H9 (cell line): ENCODE data around the gene TMEM209. TPM values are rescaled to one million over a fixed set of nuclear protein-coding genes. Genes with fewer than 3 reads are reported as not detected.
A peak's percentile ranks its signal among the peaks of the same experiment; 100 is the strongest.
"Not testable (repeated sequence)": the region's sequence is repeated elsewhere in the genome, so short reads cannot be mapped to it uniquely, and the experiment has no call there.

Experiments used
- DNase-seq: peaks from one replicate; pipeline ENCODE4 v3.0.0-alpha.2; 2017
- H2AFZ ChIP-seq: one replicate; pipeline ENCODE4 v1.6.1; 2013; ENCODE audit warnings: mild to moderate bottlenecking, low read length, control low read depth, moderate library complexity
- H2AK5ac ChIP-seq: 2 replicates; pipeline ENCODE4 v1.6.1; 2013; ENCODE audit warnings: low read length, control low read depth, mixed read lengths; ENCODE audit not compliant: insufficient read length
- H2BK120ac ChIP-seq: one replicate; pipeline ENCODE4 v1.6.1; 2013; ENCODE audit warnings: low read depth, mild to moderate bottlenecking, low read length, control low read depth, inconsistent platforms; ENCODE audit not compliant: poor library complexity, severe bottlenecking
- H2BK12ac ChIP-seq: 2 replicates; pipeline ENCODE4 v1.6.1; 2013; ENCODE audit warnings: low read length, control low read depth, mixed read lengths, low read depth; ENCODE audit not compliant: insufficient read length
- H2BK15ac ChIP-seq: 2 replicates; pipeline ENCODE4 v1.6.1; 2013; ENCODE audit warnings: low read depth, low read length, control low read depth
- H2BK20ac ChIP-seq: one replicate; pipeline ENCODE4 v1.6.1; 2013; ENCODE audit warnings: low read depth, mild to moderate bottlenecking, low read length, control low read depth, inconsistent platforms; ENCODE audit not compliant: poor library complexity, severe bottlenecking
- H2BK5ac ChIP-seq: 2 replicates; pipeline ENCODE4 v1.6.1; 2013; ENCODE audit warnings: low read length, control low read depth, mixed read lengths; ENCODE audit not compliant: insufficient read length
- H3K14ac ChIP-seq: 2 replicates; pipeline ENCODE4 v1.6.1; 2013; ENCODE audit warnings: low read length, control low read depth; ENCODE audit not compliant: insufficient read depth
- H3K18ac ChIP-seq: 2 replicates; pipeline ENCODE4 v1.6.1; 2013; ENCODE audit warnings: low read depth, mild to moderate bottlenecking, mixed read lengths, low read length, control low read depth; ENCODE audit not compliant: insufficient read length
- H3K23ac ChIP-seq: 2 replicates; pipeline ENCODE4 v1.6.1; 2013; ENCODE audit warnings: low read length, control low read depth, mixed read lengths, low read depth; ENCODE audit not compliant: insufficient read length
- H3K23me2 ChIP-seq: 2 replicates; pipeline ENCODE4 v1.6.1; 2013; ENCODE audit warnings: low read depth, mild to moderate bottlenecking, mixed read lengths, low read length, control low read depth; ENCODE audit not compliant: insufficient read length, poor library complexity, severe bottlenecking
- H3K27ac ChIP-seq: 2 replicates; pipeline ENCODE4 v1.5.1; 2013; ENCODE audit warnings: low read length, control low read depth, mixed read lengths, low read depth; ENCODE audit not compliant: insufficient read length
- H3K27me3 ChIP-seq: 2 replicates; pipeline ENCODE4 v1.6.1; 2013; ENCODE audit warnings: low read length, control low read depth, inconsistent platforms; ENCODE audit not compliant: insufficient read depth
- H3K4ac ChIP-seq: 2 replicates; pipeline ENCODE4 v1.6.1; 2013; ENCODE audit warnings: low read depth, mild to moderate bottlenecking, control low read depth, inconsistent platforms, low read length, moderate library complexity
- H3K4me1 ChIP-seq: 2 replicates; pipeline ENCODE4 v1.6.1; 2013; ENCODE audit warnings: low read length, control low read depth, inconsistent platforms; ENCODE audit not compliant: insufficient read depth
- H3K4me2 ChIP-seq: 2 replicates; pipeline ENCODE4 v1.6.1; 2013; ENCODE audit warnings: low read length, control low read depth, mixed read lengths; ENCODE audit not compliant: insufficient read length, insufficient read depth
- H3K56ac ChIP-seq: 2 replicates; pipeline ENCODE4 v1.6.1; 2013; ENCODE audit warnings: low read depth, mild to moderate bottlenecking, mixed read lengths, low read length, control low read depth; ENCODE audit not compliant: insufficient read length
- H3K79me1 ChIP-seq: 2 replicates; pipeline ENCODE4 v1.6.1; 2013; ENCODE audit warnings: low read depth, mild to moderate bottlenecking, moderate library complexity, low read length, control low read depth, inconsistent platforms; ENCODE audit not compliant: insufficient read depth, poor library complexity, severe bottlenecking
- H3K79me2 ChIP-seq: 2 replicates; pipeline ENCODE4 v1.6.1; 2013; ENCODE audit warnings: low read length, control low read depth, inconsistent platforms; ENCODE audit not compliant: insufficient read depth
- H3K9ac ChIP-seq: 2 replicates; pipeline ENCODE4 v1.6.1; 2013; ENCODE audit warnings: low read length, control low read depth, mixed read lengths; ENCODE audit not compliant: insufficient read length; ENCODE audit errors: extremely low read depth
- H3K9me3 ChIP-seq: one replicate; pipeline ENCODE4 v1.6.1; 2013; ENCODE audit warnings: low read depth, low read length, inconsistent platforms; ENCODE audit not compliant: control insufficient read depth
- H3T11ph ChIP-seq: one replicate; pipeline ENCODE4 v1.6.1; 2013; ENCODE audit warnings: mild to moderate bottlenecking, low read length, control low read depth, inconsistent platforms
- H4K20me1 ChIP-seq: one replicate; pipeline ENCODE4 v1.6.1; 2013; ENCODE audit not compliant: control insufficient read depth, insufficient read length, insufficient read depth
- H4K5ac ChIP-seq: 2 replicates; pipeline ENCODE4 v1.6.1; 2013; ENCODE audit warnings: low read depth, mild to moderate bottlenecking, mixed read lengths, low read length, control low read depth; ENCODE audit not compliant: insufficient read length
- H4K8ac ChIP-seq: replicated peaks from 2 replicates; pipeline ENCODE4 v1.6.1; 2013; ENCODE audit warnings: low read length, control low read depth, mixed read lengths, low read depth; ENCODE audit not compliant: insufficient read length
- H4K91ac ChIP-seq: 2 replicates; pipeline ENCODE4 v1.6.1; 2013; ENCODE audit warnings: low read depth, mild to moderate bottlenecking, moderate library complexity, mixed read lengths, low read length, control low read depth; ENCODE audit not compliant: insufficient read length
- H3K27ac Mint-ChIP-seq, 3 experiments: 2 replicates in 2 of 3; 3 replicates in 1 of 3; pipeline ENCODE4 v1.8.0; 2020 to 2021; ENCODE audit warnings: mixed read lengths in 3 of 3, mild to moderate bottlenecking in 1 of 3, moderate library complexity in 1 of 3
- H3K27me3 Mint-ChIP-seq: 2 replicates; pipeline ENCODE4 v1.8.0; 2021; ENCODE audit warnings: low read depth, mild to moderate bottlenecking, moderate library complexity, mixed read lengths
- H3K36me3 Mint-ChIP-seq, 3 experiments: 2 replicates in 2 of 3; 3 replicates in 1 of 3; pipeline ENCODE4 v1.8.0; 2020 to 2021; ENCODE audit warnings: low read depth in 3 of 3, mixed read lengths in 3 of 3; ENCODE audit not compliant: insufficient read depth in 1 of 3
- H3K4me1 Mint-ChIP-seq, 2 experiments: 2 replicates each; pipeline ENCODE4 v1.8.0; 2020; ENCODE audit warnings: mixed read lengths in 2 of 2
- H3K4me3 Mint-ChIP-seq, 2 experiments: 2 replicates in 1 of 2; 3 replicates in 1 of 2; pipeline ENCODE4 v1.8.0; 2020 to 2021; ENCODE audit warnings: mild to moderate bottlenecking in 2 of 2, mixed read lengths in 2 of 2, moderate library complexity in 1 of 2
- H3K9me3 Mint-ChIP-seq, 2 experiments: 2 replicates in 1 of 2; 3 replicates in 1 of 2; pipeline ENCODE4 v1.8.0; 2020; ENCODE audit warnings: mild to moderate bottlenecking in 2 of 2, mixed read lengths in 2 of 2, moderate library complexity in 1 of 2
- WGBS: extraction: QIAGEN DNeasy Blood & Tissue Kit; methylation state at CpG from one replicate; pipeline ENCODE4 v1.1.7; 2013; ENCODE audit warnings: missing lambda C conversion rate, low lambda C conversion rate, mixed read lengths; ENCODE audit not compliant: insufficient read length; ENCODE audit errors: extremely low coverage; 5-methylcytosine and 5-hydroxymethylcytosine counted together
- total RNA-seq: library from RNA; stranded (reverse); gene quantifications from 2 replicates; pipeline ENCODE4 v1.2.1, GENCODE V29; 2021
- TF ChIP-seq, protein P1 (sequence below): fragments of 200-600 bp; sonication (generic); conservative IDR thresholded peaks from 3 replicates; pipeline ENCODE4 v1.8.0; 2021; ENCODE audit warnings: antibody characterized with exemption, mild to moderate bottlenecking

Gene TMEM209
- total RNA-seq, 1 experiment from 2014 or later = 30.8 TPM

DNA sequence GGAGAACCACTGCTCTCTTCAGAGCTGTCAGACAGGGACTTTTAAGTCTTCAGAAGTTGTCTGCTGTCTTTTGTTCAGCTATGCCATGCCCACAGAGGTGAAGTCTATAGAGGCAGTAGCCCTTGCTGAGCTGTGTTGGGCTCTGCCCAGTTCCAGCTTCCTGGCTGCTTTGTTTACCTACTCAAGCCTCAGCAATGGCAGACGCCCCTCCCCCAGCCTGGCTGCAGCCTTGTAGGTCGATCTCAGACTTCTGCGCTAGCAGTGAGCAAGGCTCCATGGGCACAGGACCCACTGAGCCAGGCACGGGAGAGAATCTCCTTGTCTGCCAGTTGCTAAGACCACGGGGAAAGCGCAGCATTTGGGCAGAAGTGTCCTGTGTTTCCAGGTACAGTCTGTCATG, 49.3 kb upstream of the TMEM209 start:
- Histone ChIP-seq H3K14ac (no peak overlapping the region), H4K91ac (no peak overlapping the region), H2BK12ac (no peak overlapping the region), H2BK20ac (no peak overlapping the region), H3K23me2 (no peaks in the 10 kb centered on the region), H3K4ac (no peak overlapping the region), H3K9me3 (no peaks in the 10 kb centered on the region), H3K79me1 (no peaks in the 10 kb centered on the region), H3K4me2 (no peak overlapping the region), H2BK5ac (no peak overlapping the region), H2BK120ac (no peak overlapping the region), H3K23ac (no peak overlapping the region), H4K8ac (no peak overlapping the region), H2BK15ac (no peak overlapping the region), H3K79me2 (no peaks in the 10 kb centered on the region), H2AK5ac (no peak overlapping the region), H3K4me1 (no peaks in the 10 kb centered on the region; the same call in 1 of the 2 replicates), H3T11ph (no peak overlapping the region), H4K5ac (no peak overlapping the region), H4K20me1 (no peaks in the 10 kb centered on the region), H2AFZ (peak overlapping the region; percentile 67), H3K27ac (no peak overlapping the region), H3K9ac (no peak overlapping the region), H3K18ac (no peak overlapping the region), H3K56ac (no peak overlapping the region), H3K27me3 (no peaks in the 10 kb centered on the region)
- TF ChIP-seq, protein P1, sequence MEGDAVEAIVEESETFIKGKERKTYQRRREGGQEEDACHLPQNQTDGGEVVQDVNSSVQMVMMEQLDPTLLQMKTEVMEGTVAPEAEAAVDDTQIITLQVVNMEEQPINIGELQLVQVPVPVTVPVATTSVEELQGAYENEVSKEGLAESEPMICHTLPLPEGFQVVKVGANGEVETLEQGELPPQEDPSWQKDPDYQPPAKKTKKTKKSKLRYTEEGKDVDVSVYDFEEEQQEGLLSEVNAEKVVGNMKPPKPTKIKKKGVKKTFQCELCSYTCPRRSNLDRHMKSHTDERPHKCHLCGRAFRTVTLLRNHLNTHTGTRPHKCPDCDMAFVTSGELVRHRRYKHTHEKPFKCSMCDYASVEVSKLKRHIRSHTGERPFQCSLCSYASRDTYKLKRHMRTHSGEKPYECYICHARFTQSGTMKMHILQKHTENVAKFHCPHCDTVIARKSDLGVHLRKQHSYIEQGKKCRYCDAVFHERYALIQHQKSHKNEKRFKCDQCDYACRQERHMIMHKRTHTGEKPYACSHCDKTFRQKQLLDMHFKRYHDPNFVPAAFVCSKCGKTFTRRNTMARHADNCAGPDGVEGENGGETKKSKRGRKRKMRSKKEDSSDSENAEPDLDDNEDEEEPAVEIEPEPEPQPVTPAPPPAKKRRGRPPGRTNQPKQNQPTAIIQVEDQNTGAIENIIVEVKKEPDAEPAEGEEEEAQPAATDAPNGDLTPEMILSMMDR = no peak
- H3K4me3 Mint-ChIP-seq = no peak overlapping the region
- peaks cover 5% of the 10 kb centered on the region for H3K27me3 Mint-ChIP-seq
- peaks cover 9 to 34% (median 23%) of the 10 kb centered on the region in 3 experiments for H3K36me3 Mint-ChIP-seq
- WGBS = no CpG with 5 or more reads among the region's 6 CpGs
- peaks cover 10 to 27% of the 10 kb centered on the region in 2 experiments; a peak in 4 of 5 replicates for H3K9me3 Mint-ChIP-seq
- peak overlapping the region in 1 of 3 experiments; percentile 57; a peak in 1 of 7 replicates for H3K27ac Mint-ChIP-seq
- H3K4me1 Mint-ChIP-seq = peaks cover 13 to 23% of the 10 kb centered on the region in 2 experiments
- DNase-seq = no peak

DNA sequence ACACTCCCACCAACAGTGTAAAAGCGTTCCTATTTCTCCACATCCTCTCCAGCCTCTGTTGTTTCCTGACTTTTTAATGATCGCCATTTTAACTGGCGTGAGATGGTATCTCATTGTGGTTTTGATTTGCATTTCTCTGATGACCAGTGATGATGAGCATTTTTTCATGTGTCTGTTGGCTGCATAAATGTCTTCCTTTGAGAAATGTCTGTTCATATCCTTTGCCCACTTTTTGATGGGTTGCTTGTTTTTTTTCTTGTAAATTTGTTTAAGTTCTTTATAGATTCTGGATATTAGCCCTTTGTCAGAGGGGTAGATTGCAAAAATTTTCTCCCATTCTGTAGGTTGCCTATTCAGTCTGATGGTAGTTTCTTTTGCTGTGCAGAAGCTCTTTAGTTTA, 44.4 kb upstream of the TMEM209 start:
- not testable (repeated sequence) for H2BK15ac ChIP-seq, H2AFZ ChIP-seq, H2BK120ac ChIP-seq, H4K20me1 ChIP-seq, H3K79me2 ChIP-seq, H2BK5ac ChIP-seq, H3K4me1 Mint-ChIP-seq, H3K23ac ChIP-seq, DNase-seq, H3K9me3 ChIP-seq, H4K8ac ChIP-seq, H3K56ac ChIP-seq, H3K27me3 ChIP-seq, H2BK20ac ChIP-seq, H3K79me1 ChIP-seq, H3T11ph ChIP-seq, H3K4me2 ChIP-seq, H4K91ac ChIP-seq, H3K4ac ChIP-seq, H3K4me1 ChIP-seq, H2AK5ac ChIP-seq, H3K14ac ChIP-seq, H3K27ac Mint-ChIP-seq, H3K23me2 ChIP-seq, H3K9ac ChIP-seq, H3K4me3 Mint-ChIP-seq, H3K27ac ChIP-seq, H4K5ac ChIP-seq, H3K18ac ChIP-seq, H2BK12ac ChIP-seq, H3K27me3 Mint-ChIP-seq
- H3K9me3 Mint-ChIP-seq = peaks cover 11 to 13% of the 10 kb centered on the region in 2 experiments; a peak in 3 of 5 replicates
- WGBS = no CpG with 5 or more reads among the region's 3 CpGs
- H3K36me3 Mint-ChIP-seq = peaks cover 6 to 10% (median 8%) of the 10 kb centered on the region in 3 experiments
